Neural cell (in vitro differentiated cells): ENCODE results near the gene CYP4A11. TPM values are rescaled to one million over a fixed set of nuclear protein-coding genes. Genes with fewer than 3 reads are reported as not detected.
"Not testable (repeated sequence)": the region's sequence is repeated elsewhere in the genome, so short reads cannot be mapped to it uniquely, and the experiment has no call there.

Experiments
- H2AFZ ChIP-seq: fragments of 200-600, 300-800 bp; sonication (generic), shearing (Covaris generic); 2 replicates; pipeline ENCODE4 v1.6.0; 2014; ENCODE audit warnings: low read depth, mild to moderate bottlenecking, antibody characterized with exemption, low read length, moderate library complexity
- H3F3A ChIP-seq: fragments of 200-600 bp; shearing (Covaris generic); 2 replicates; pipeline ENCODE4 v1.6.1; 2016; ENCODE audit warnings: mild to moderate bottlenecking, moderate library complexity, mixed read lengths, antibody characterized with exemption, low read length; ENCODE audit not compliant: insufficient read depth, poor library complexity, severe bottlenecking
- H3K27ac ChIP-seq: fragments of 200-600, 300-800 bp; sonication (generic), shearing (Covaris generic); 2 replicates; pipeline ENCODE4 v1.5.1; 2014; ENCODE audit warnings: mild to moderate bottlenecking, low read length, moderate library complexity
- H3K27me3 ChIP-seq: fragments of 300-800, 200-600 bp; sonication (generic), shearing (Covaris generic); 2 replicates; pipeline ENCODE4 v1.6.0; 2014; ENCODE audit warnings: mild to moderate bottlenecking, low read depth, low read length, moderate library complexity; ENCODE audit not compliant: insufficient read depth
- H3K36me3 ChIP-seq: fragments of 300-800, 200-600 bp; sonication (generic), shearing (Covaris generic); 2 replicates; pipeline ENCODE4 v1.5.1; 2014; ENCODE audit warnings: mild to moderate bottlenecking, antibody characterized with exemption, low read length, moderate library complexity; ENCODE audit not compliant: insufficient read depth
- H3K4me2 ChIP-seq: fragments of 300-800, 200-600 bp; sonication (generic), shearing (Covaris generic); 2 replicates; pipeline ENCODE4 v1.6.0; 2014; ENCODE audit warnings: mild to moderate bottlenecking, low read length
- H3K4me3 ChIP-seq: fragments of 300-800, 200-600 bp; sonication (generic), shearing (Covaris generic); 2 replicates; pipeline ENCODE4 v1.5.1; 2014; ENCODE audit warnings: mild to moderate bottlenecking, low read length, moderate library complexity
- H3K79me2 ChIP-seq: fragments of 200-600 bp; shearing (Covaris generic); replicated peaks from 2 replicates; pipeline ENCODE4 v1.6.0; 2014; ENCODE audit warnings: mild to moderate bottlenecking, low read length, moderate library complexity; ENCODE audit not compliant: insufficient read depth
- H3K9ac ChIP-seq: fragments of 300-800, 200-600 bp; sonication (generic), shearing (Covaris generic); 2 replicates; pipeline ENCODE4 v1.6.1; 2016; ENCODE audit warnings: mild to moderate bottlenecking, low read length, mixed read lengths
- H3K9me2 ChIP-seq: fragments of 200-600 bp; shearing (Covaris generic); 2 replicates; pipeline ENCODE4 v1.6.1; 2016; ENCODE audit warnings: mild to moderate bottlenecking, low read length, mixed read lengths; ENCODE audit not compliant: insufficient read depth
- H3K9me3 ChIP-seq: fragments of 200-600, 300-800 bp; sonication (generic), shearing (Covaris generic); 2 replicates; pipeline ENCODE4 v1.6.1; 2016; ENCODE audit warnings: mild to moderate bottlenecking, mixed run types, low read length, moderate library complexity, mixed read lengths
- H4K20me1 ChIP-seq: fragments of 200-600 bp; shearing (Covaris generic); 2 replicates; pipeline ENCODE4 v1.6.1; 2016; ENCODE audit warnings: mild to moderate bottlenecking, mixed run types; ENCODE audit not compliant: insufficient read depth
- EP300 ChIP-seq: fragments of 450-650 bp; conservative IDR thresholded peaks from 2 replicates; pipeline ENCODE4 v1.6.1; 2014; ENCODE audit warnings: antibody characterized with exemption, mild to moderate bottlenecking, moderate library complexity; ENCODE audit not compliant: poor library complexity, severe bottlenecking
- EZH2 ChIP-seq: fragments of 200-600, 300-800 bp; shearing (Covaris generic), sonication (generic); IDR thresholded peaks from 2 replicates; pipeline ENCODE4 v1.6.1; 2014; ENCODE audit warnings: antibody characterized with exemption, low read length, borderline replicate concordance, mild to moderate bottlenecking; ENCODE audit not compliant: insufficient read depth, poor library complexity, severe bottlenecking
- MXI1 ChIP-seq: fragments of 450-650 bp; conservative IDR thresholded peaks from 2 replicates; pipeline ENCODE4 v1.6.1; 2014; ENCODE audit warnings: antibody characterized with exemption, mild to moderate bottlenecking; ENCODE audit not compliant: poor library complexity, severe bottlenecking
- POLR2AphosphoS5 ChIP-seq: IDR thresholded peaks from 2 replicates; pipeline ENCODE4 v1.6.1; 2012
- RAD21 ChIP-seq: fragments of 450-650 bp; conservative IDR thresholded peaks from 2 replicates; pipeline ENCODE4 v1.6.1; 2014; ENCODE audit warnings: antibody characterized with exemption, mild to moderate bottlenecking, moderate library complexity
- SMC3 ChIP-seq: fragments of 450-650 bp; conservative IDR thresholded peaks from 2 replicates; pipeline ENCODE4 v1.6.1; 2014; ENCODE audit warnings: antibody characterized with exemption, mild to moderate bottlenecking, moderate library complexity; ENCODE audit not compliant: poor library complexity
- TAF1 ChIP-seq: IDR thresholded peaks from 2 replicates; pipeline ENCODE4 v1.6.1; 2012; ENCODE audit warnings: low read depth
- polyA plus RNA-seq: library from polyadenylated mRNA; depleted of rRNA; stranded (reverse); fragments of >200 nt; gene quantifications from 2 replicates; pipeline ENCODE4 v1.2.3, GENCODE V29; 2014
- TF ChIP-seq, protein P1 (sequence below): IDR thresholded peaks from 2 replicates; pipeline ENCODE4 v1.6.1; 2012; ENCODE audit warnings: borderline replicate concordance
- TF ChIP-seq, protein P2 (sequence below): fragments of 450-650 bp; IDR thresholded peaks from 2 replicates; pipeline ENCODE4 v1.5.1; 2014; ENCODE audit warnings: antibody characterized with exemption, mild to moderate bottlenecking, moderate library complexity; ENCODE audit not compliant: poor library complexity, severe bottlenecking

Gene CYP4A11
- polyA plus RNA-seq, 1 donor from 2014 or later: not detected

DNA sequence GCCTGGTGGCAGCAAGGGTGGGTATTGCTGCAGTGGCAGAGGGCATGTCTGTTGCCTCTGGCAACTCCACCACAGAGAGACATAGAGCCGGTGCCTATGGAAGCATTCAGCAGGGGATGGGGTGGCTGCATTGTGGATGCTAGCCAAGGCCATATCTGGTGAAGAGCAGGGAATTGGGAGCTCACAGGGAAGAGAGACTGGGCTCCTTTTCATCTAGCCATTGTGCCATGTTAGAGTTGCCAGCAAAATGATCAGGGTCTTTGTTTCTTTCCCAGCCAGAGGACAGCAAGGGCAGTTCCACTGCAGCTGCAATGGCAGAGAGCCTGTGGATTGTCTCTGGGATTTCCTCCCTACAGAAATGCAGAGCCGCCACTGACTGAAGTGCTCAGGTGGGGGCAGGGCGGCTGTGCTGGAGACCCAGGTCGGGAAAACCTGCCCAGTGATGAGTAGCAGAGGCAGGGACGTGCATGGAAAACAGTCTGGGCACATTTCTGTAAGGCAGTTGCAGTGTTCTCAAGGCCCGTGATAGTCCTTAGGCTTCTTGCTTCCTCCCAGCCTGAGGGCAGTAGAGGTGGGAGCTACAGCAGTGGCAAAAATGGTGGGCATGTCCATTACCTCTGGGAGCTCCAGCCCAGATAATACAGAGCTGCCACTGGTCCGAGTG, 42.0 kb upstream of the CYP4A11 start:
- no peaks in the 10 kb centered on the region for H3K27me3 ChIP-seq
- H3K9me2 ChIP-seq: no peaks in the 10 kb centered on the region
- H3K36me3 ChIP-seq: no peaks in the 10 kb centered on the region
- H3K9me3 ChIP-seq: no peaks in the 10 kb centered on the region
- H2AFZ ChIP-seq: no peak overlapping the region
- H3K27ac ChIP-seq: no peak overlapping the region
- H3K9ac ChIP-seq: no peak overlapping the region
- H3K4me2 ChIP-seq: no peak overlapping the region
- no peak overlapping the region for H3K4me3 ChIP-seq
- no peaks in the 10 kb centered on the region for H3K79me2 ChIP-seq
- no peak for TF ChIP-seq SMC3
- no peak for TF ChIP-seq EP300
- TF ChIP-seq MXI1: no peak
- TF ChIP-seq, protein P1, sequence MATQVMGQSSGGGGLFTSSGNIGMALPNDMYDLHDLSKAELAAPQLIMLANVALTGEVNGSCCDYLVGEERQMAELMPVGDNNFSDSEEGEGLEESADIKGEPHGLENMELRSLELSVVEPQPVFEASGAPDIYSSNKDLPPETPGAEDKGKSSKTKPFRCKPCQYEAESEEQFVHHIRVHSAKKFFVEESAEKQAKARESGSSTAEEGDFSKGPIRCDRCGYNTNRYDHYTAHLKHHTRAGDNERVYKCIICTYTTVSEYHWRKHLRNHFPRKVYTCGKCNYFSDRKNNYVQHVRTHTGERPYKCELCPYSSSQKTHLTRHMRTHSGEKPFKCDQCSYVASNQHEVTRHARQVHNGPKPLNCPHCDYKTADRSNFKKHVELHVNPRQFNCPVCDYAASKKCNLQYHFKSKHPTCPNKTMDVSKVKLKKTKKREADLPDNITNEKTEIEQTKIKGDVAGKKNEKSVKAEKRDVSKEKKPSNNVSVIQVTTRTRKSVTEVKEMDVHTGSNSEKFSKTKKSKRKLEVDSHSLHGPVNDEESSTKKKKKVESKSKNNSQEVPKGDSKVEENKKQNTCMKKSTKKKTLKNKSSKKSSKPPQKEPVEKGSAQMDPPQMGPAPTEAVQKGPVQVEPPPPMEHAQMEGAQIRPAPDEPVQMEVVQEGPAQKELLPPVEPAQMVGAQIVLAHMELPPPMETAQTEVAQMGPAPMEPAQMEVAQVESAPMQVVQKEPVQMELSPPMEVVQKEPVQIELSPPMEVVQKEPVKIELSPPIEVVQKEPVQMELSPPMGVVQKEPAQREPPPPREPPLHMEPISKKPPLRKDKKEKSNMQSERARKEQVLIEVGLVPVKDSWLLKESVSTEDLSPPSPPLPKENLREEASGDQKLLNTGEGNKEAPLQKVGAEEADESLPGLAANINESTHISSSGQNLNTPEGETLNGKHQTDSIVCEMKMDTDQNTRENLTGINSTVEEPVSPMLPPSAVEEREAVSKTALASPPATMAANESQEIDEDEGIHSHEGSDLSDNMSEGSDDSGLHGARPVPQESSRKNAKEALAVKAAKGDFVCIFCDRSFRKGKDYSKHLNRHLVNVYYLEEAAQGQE: no peak
- no peak for TF ChIP-seq TAF1
- no peak for TF ChIP-seq POLR2AphosphoS5
- TF ChIP-seq, protein P2, sequence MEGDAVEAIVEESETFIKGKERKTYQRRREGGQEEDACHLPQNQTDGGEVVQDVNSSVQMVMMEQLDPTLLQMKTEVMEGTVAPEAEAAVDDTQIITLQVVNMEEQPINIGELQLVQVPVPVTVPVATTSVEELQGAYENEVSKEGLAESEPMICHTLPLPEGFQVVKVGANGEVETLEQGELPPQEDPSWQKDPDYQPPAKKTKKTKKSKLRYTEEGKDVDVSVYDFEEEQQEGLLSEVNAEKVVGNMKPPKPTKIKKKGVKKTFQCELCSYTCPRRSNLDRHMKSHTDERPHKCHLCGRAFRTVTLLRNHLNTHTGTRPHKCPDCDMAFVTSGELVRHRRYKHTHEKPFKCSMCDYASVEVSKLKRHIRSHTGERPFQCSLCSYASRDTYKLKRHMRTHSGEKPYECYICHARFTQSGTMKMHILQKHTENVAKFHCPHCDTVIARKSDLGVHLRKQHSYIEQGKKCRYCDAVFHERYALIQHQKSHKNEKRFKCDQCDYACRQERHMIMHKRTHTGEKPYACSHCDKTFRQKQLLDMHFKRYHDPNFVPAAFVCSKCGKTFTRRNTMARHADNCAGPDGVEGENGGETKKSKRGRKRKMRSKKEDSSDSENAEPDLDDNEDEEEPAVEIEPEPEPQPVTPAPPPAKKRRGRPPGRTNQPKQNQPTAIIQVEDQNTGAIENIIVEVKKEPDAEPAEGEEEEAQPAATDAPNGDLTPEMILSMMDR: no peak
- TF ChIP-seq EZH2: no peak
- TF ChIP-seq RAD21: no peak
- no peaks in the 10 kb centered on the region for H4K20me1 ChIP-seq
- no peaks in the 10 kb centered on the region for H3F3A ChIP-seq

DNA sequence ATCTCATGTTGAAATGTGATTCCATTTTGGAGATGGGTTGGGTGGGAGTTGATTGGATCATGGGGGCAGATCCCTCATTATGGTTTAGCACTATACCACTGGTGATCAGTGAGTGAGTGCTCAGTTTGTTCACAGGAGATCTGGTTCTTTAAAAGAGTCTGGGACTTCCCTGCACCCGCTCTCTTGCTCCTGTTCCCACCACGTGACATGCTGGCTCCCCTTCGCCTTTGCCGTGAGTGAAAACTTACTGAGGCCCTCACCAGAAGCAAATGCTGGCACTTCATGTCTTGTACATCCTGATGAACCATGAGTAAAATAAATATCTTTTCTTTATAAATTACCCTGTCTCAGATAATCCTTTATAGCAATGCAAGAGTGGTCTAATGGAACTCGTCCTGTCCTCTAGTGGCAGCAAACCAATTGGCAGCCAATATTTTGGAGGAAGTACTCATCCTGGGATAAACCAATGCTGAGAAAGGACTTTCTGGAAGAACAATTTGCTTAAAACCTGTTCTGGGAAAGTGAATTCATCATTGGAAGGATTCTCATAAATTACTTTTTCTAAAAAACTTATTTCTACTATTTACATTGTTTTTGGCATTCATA, 27.8 kb upstream of the CYP4A11 start:
- H3K36me3 ChIP-seq: no peaks in the 10 kb centered on the region
- H4K20me1 ChIP-seq: no peaks in the 10 kb centered on the region
- H3F3A ChIP-seq: no peaks in the 10 kb centered on the region
- no peak overlapping the region for H2AFZ ChIP-seq
- no peak overlapping the region for H3K27ac ChIP-seq
- no peaks in the 10 kb centered on the region for H3K27me3 ChIP-seq
- no peaks in the 10 kb centered on the region for H3K9me2 ChIP-seq
- H3K79me2 ChIP-seq: no peaks in the 10 kb centered on the region
- no peak overlapping the region for H3K4me2 ChIP-seq
- TF ChIP-seq MXI1: no peak
- no peak for TF ChIP-seq EP300
- TF ChIP-seq TAF1: no peak
- no peak for TF ChIP-seq POLR2AphosphoS5
- no peak for TF ChIP-seq SMC3
- TF ChIP-seq, protein P1: no peak
- no peak for TF ChIP-seq RAD21
- TF ChIP-seq, protein P2: no peak
- TF ChIP-seq EZH2: no peak
- no peak overlapping the region for H3K9ac ChIP-seq
- H3K9me3 ChIP-seq: no peaks in the 10 kb centered on the region
- no peak overlapping the region for H3K4me3 ChIP-seq

DNA sequence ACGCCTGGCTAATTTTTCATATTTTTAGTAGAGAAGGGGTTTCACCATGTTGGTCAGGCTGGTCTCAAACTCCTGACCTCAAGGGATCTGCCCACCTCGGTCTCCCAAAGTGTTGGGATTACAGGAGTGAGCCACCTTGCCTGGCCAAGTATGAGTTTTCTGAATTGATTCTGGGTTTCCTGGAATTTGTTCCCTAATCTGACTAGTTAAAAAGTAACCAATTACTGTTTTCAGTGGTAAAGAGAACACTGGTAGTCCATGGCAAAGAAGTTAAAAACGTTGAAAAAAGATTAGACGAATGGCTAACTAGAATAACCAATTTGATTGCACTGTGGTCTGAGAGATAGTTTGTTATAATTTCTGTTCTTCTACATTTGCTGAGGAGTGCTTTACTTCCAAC, 21.0 kb upstream of the CYP4A11 start:
- H3K36me3 ChIP-seq, H3K4me2 ChIP-seq, H3K4me3 ChIP-seq, H3F3A ChIP-seq, H4K20me1 ChIP-seq, H3K79me2 ChIP-seq, H3K9me2 ChIP-seq, H2AFZ ChIP-seq, H3K9ac ChIP-seq, H3K9me3 ChIP-seq, H3K27ac ChIP-seq, H3K27me3 ChIP-seq: not testable (repeated sequence)
